ENCODE measurements around the gene TMEM123. TPM values are rescaled to one million over a fixed set of nuclear protein-coding genes. Genes with fewer than 3 reads are reported as not detected.

TMEM123 gene
- total RNA-seq, 6 experiments from 2014 or later = 128 to 197 (median 161) TPM

DNA sequence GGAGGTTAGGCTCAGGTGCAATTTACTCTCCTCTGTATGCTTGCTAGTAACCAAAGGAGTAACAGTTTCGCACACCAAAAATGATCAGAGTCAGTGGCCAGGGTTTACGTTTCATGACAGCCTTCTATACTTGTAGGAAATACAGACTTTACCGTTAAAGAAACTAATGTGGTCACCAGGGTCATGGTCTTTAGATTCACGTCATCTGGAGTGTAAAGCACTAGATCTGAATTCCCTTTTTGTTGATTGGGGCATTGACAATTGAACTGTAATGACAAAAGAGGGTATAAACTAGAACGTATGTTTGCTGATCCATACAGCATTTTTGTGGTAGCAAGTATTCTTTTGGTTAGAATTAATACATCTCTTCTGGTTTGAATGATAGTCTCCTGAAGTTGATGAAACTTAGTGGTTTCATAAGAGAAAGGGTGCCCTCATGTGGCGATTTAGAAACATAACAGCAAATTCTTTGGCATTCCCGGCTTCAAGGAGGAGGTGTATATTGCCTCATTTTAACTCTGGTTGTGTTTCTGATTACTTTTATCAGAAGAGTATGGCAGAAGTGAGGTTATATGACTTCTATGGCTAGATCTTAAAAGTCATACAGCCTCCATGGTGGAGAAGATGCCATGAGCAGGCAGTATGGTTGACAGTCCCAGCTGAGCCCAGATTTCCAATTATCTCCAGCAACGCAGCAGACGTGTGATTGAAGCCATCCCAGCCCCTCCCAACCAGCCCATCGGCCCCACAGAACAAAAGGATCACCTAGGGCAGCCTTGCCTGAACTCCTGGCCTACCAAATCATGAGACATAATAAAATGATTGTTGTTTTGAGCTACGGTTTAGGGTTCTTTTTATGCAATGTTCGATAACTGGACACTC, 42.8 kb upstream of the TMEM123 start:
- no peak overlapping the region for H3K27ac Mint-ChIP-seq
- peaks cover 11% of the 10 kb centered on the region for H3K27me3 Mint-ChIP-seq (ENCODE audit: insufficient read depth)
- TF ChIP-seq, protein P1, sequence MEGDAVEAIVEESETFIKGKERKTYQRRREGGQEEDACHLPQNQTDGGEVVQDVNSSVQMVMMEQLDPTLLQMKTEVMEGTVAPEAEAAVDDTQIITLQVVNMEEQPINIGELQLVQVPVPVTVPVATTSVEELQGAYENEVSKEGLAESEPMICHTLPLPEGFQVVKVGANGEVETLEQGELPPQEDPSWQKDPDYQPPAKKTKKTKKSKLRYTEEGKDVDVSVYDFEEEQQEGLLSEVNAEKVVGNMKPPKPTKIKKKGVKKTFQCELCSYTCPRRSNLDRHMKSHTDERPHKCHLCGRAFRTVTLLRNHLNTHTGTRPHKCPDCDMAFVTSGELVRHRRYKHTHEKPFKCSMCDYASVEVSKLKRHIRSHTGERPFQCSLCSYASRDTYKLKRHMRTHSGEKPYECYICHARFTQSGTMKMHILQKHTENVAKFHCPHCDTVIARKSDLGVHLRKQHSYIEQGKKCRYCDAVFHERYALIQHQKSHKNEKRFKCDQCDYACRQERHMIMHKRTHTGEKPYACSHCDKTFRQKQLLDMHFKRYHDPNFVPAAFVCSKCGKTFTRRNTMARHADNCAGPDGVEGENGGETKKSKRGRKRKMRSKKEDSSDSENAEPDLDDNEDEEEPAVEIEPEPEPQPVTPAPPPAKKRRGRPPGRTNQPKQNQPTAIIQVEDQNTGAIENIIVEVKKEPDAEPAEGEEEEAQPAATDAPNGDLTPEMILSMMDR (IDR thresholded peaks at IDR 0.05) = peak; percentile 87
- H3K4me3 Mint-ChIP-seq = peak overlapping the region; percentile 32; the same call in 1 of the 2 replicates
- no peaks in the 10 kb centered on the region for H3K36me3 Mint-ChIP-seq (ENCODE audit: low read depth)
- H3K4me1 Mint-ChIP-seq (ENCODE audit: low read depth) = peaks cover 16% of the 10 kb centered on the region
- DNase-seq = peak; percentile 78
- H3K9me3 Mint-ChIP-seq = no peaks in the 10 kb centered on the region

DNA sequence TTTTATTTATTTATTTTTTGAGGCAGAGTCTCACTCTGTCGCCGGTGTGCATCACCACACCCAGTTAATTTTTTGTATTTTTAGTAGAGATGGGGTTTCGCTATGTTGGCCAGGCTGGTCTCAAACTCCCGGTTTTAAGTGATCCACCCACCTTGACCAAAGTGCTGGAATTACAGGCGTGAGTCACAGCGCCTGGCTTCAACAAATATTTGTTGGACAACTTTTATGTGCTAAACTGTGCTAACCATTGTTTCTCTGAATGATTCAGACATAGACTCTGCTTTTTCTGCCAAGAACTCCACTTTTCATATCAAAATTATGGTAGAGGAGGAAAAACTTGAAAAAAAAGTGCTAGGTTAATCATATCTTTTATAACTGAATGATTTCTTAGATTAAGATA, 41.7 kb upstream of the TMEM123 start:
- Mint-ChIP-seq H3K27ac (no peak overlapping the region), H3K4me3 (no peak overlapping the region), H3K36me3 (ENCODE audit: low read depth) (no peaks in the 10 kb centered on the region), H3K4me1 (ENCODE audit: low read depth) (peaks cover 16% of the 10 kb centered on the region), H3K27me3 (ENCODE audit: insufficient read depth) (peaks cover 5% of the 10 kb centered on the region), H3K9me3 (no peaks in the 10 kb centered on the region)
- TF ChIP-seq, protein P1 (IDR thresholded peaks at IDR 0.05) = no peak
- DNase-seq = peak; percentile 5

DNA sequence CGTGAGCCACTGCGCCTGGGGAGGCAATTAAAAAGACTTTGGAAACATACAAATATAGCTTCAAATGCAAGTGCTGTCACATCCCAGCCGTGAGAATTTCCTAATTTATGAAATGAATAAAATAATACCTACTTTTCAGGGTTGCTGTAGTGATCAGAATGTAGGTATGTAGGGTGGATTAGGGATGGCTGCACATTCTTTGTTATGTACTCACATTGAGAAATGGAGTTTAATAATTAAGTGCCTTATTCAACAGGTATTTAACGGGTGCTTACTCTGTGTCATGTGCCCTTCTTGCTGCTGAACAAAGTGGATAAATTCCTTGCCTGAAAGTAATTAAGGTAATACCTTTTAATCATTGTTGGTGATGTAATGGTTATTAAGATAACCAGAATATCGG, 41.0 kb upstream of the TMEM123 start:
- no peaks in the 10 kb centered on the region for H3K36me3 Mint-ChIP-seq (ENCODE audit: low read depth)
- TF ChIP-seq, protein P1 (IDR thresholded peaks at IDR 0.05) = no peak
- no peaks in the 10 kb centered on the region for H3K9me3 Mint-ChIP-seq
- H3K27ac Mint-ChIP-seq = no peak overlapping the region
- DNase-seq = no peak
- peaks cover 5% of the 10 kb centered on the region for H3K27me3 Mint-ChIP-seq (ENCODE audit: insufficient read depth)
- peaks cover 16% of the 10 kb centered on the region for H3K4me1 Mint-ChIP-seq (ENCODE audit: low read depth)
- no peak overlapping the region for H3K4me3 Mint-ChIP-seq

DNA sequence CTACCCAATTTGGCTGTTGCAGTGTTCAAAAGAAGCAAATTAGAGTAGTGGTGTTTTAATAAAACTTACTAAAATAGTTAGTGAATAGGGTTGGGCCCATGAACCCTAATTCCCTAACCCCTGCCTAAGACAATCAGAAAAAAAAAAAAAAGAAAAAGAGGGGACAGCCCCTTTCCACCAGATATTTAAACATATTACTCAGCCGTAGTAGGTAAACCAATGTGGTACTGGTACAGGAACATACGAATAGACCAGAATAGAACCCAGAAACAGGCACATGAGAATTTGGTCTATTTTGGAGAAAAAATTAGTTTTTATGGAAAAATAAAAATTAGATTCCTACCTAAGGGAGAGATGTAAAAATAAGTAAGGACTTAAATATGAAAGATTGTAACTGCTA, 39.4 kb upstream of the TMEM123 start:
- peaks cover 13% of the 10 kb centered on the region for H3K4me1 Mint-ChIP-seq (ENCODE audit: low read depth)
- H3K36me3 Mint-ChIP-seq (ENCODE audit: low read depth) = no peaks in the 10 kb centered on the region
- H3K4me3 Mint-ChIP-seq = no peak overlapping the region
- H3K9me3 Mint-ChIP-seq = no peaks in the 10 kb centered on the region
- DNase-seq = no peak
- H3K27me3 Mint-ChIP-seq (ENCODE audit: insufficient read depth) = peaks cover 7% of the 10 kb centered on the region
- no peak overlapping the region for H3K27ac Mint-ChIP-seq
- TF ChIP-seq, protein P1 (IDR thresholded peaks at IDR 0.05) = no peak

DNA sequence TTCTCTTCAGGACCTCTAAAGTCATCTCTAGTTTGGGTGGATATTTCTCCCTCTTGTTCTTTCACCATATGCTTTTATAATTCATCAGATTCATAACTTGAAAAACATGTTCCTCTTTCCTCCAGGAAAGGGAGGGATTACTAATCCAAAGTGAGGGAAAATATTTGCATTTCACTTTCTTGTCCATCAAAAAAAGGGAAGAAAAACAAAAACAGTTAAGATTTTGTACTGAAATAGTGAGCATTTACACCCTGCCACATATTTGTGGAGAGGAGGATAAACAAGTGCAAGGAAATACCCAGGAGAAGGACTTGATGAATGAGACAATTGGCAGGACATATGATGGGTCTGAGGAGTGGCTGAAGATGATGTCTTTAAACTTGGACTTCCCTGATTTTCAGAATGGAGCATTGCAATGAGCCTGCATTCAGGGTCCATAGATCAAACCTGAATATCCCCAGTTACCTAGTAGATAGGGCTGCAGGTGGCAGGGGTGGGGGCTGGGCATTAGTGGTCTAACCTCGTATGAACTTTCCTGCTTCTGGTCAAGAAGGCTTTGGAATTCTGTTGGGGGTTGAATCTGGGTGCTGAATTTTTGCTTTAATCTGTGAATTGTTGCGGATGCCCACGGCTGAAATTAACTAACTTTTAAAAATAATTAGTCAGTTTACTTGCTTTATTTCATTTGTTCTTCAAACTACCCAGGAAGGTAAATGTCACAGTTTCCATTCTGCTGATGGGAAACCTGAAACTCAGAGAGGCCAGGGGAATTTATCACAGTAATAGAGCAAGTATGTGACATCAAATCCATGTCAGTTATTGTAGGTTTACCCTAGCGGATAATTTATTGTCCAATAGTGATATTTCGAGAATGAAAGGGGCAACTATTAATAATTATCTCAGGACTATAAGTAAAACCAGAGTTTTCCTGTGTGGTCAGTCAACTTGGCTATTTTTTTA, 36.9 kb upstream of the TMEM123 start:
- TF ChIP-seq, protein P1 (IDR thresholded peaks at IDR 0.05) = no peak
- no peaks in the 10 kb centered on the region for H3K9me3 Mint-ChIP-seq
- H3K27ac Mint-ChIP-seq = no peak overlapping the region
- H3K4me3 Mint-ChIP-seq = no peak overlapping the region
- peaks cover 4% of the 10 kb centered on the region for H3K27me3 Mint-ChIP-seq (ENCODE audit: insufficient read depth)
- no peaks in the 10 kb centered on the region for H3K4me1 Mint-ChIP-seq (ENCODE audit: low read depth)
- DNase-seq = no peak
- no peaks in the 10 kb centered on the region for H3K36me3 Mint-ChIP-seq (ENCODE audit: low read depth)
